ENCODE measurements around the gene OTUD7B. TPM values are rescaled to one million over a fixed set of nuclear protein-coding genes. Genes with fewer than 3 reads are reported as not detected.

Gene OTUD7B
- total and polyA plus RNA-seq, 2 of the 8 experiments (the other 6 are each of a cell fraction or from before 2014, with no cell fraction given), result 4.2 to 21.5 TPM

DNA sequence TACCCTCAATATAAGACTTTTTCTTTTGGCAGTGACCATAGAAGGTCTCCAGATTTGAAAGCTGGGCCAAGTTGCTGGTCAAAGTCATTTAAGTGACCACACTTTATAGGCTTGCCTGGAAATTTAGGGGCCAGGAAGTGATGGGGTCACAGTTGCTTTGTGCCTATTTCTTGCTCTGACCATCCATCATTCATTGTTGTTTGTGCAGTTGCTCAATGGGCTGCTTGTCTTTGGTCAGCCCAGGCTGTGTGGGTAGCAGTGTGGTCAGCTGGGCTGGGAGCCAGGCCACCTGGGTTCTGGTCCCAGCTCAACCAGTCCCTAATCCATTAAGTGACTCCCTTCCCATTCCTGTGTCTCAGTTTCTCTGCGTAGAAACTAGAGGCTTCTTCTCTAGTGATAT lies 2.1 kb upstream of the OTUD7B start (continued):
- TF ChIP-seq CHD1 (IDR thresholded peaks at IDR 0.05; ENCODE audit: low read depth, low read length), result no peak
- TF ChIP-seq SAP30 (IDR thresholded peaks at IDR 0.05; ENCODE audit: insufficient read depth, insufficient replicate concordance, low read length), result no peak
- TF ChIP-seq, protein P1, sequence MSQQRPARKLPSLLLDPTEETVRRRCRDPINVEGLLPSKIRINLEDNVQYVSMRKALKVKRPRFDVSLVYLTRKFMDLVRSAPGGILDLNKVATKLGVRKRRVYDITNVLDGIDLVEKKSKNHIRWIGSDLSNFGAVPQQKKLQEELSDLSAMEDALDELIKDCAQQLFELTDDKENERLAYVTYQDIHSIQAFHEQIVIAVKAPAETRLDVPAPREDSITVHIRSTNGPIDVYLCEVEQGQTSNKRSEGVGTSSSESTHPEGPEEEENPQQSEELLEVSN (IDR thresholded peaks at IDR 0.05), result no peak
- TF ChIP-seq, protein P2, sequence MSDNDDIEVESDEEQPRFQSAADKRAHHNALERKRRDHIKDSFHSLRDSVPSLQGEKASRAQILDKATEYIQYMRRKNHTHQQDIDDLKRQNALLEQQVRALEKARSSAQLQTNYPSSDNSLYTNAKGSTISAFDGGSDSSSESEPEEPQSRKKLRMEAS (IDR thresholded peaks at IDR 0.05), result no peak
- TF ChIP-seq CTBP2 (IDR thresholded peaks at IDR 0.05; ENCODE audit: borderline replicate concordance, insufficient read depth, insufficient read length, low read length), result no peak

Measured in H1 (cell line).